ENCODE data around the gene CDK3. TPM values are rescaled to one million over a fixed set of nuclear protein-coding genes. Genes with fewer than 3 reads are reported as not detected.
"Not testable (repeated sequence)": the region's sequence is repeated elsewhere in the genome, so short reads cannot be mapped to it uniquely, and the experiment has no call there.

CDK3 gene
- total RNA-seq, 2 experiments from 2014 or later: 4.9 to 5.5 TPM

GRCh38 chr17:76036497-76037261 lies 36.0 kb downstream of the CDK3 start:
- H3K9me3 Mint-ChIP-seq: no peaks in the 10 kb centered on the region
- H3K27me3 Mint-ChIP-seq: no peaks in the 10 kb centered on the region
- H3K36me3 Mint-ChIP-seq: peaks cover 12% of the 10 kb centered on the region
- no peak overlapping the region for H3K27ac Mint-ChIP-seq
- DNase-seq: no peak
- peaks cover 12% of the 10 kb centered on the region for H3K4me1 Mint-ChIP-seq
- H3K4me3 Mint-ChIP-seq: no peak overlapping the region

- peaks cover 10% of the 10 kb centered on the region for H3K4me1 Mint-ChIP-seq
- H3K27ac Mint-ChIP-seq: peak overlapping the region; percentile 59
Measured at GRCh38 chr17:76038050-76038449, 37.4 kb downstream of the CDK3 start.

GRCh38 chr17:76039121-76039520 lies 38.5 kb downstream of the CDK3 start:
- H3K27me3 Mint-ChIP-seq: no peaks in the 10 kb centered on the region
- H3K4me1 Mint-ChIP-seq: peaks cover 6% of the 10 kb centered on the region
- H3K27ac Mint-ChIP-seq: peak overlapping the region; percentile 17
- H3K36me3 Mint-ChIP-seq: peaks cover 20% of the 10 kb centered on the region
- DNase-seq: no peak
- H3K4me3 Mint-ChIP-seq: no peak overlapping the region
- H3K9me3 Mint-ChIP-seq: no peaks in the 10 kb centered on the region

More at GRCh38 chr17:76038050-76038449, 37.4 kb downstream of the CDK3 start:
- Mint-ChIP-seq H3K9me3 (no peaks in the 10 kb centered on the region), H3K27me3 (no peaks in the 10 kb centered on the region), H3K4me3 (no peak overlapping the region), H3K36me3 (peaks cover 14% of the 10 kb centered on the region)
- no peak for DNase-seq

GRCh38 chr17:76040376-76040775 lies 39.7 kb downstream of the CDK3 start:
- no peak overlapping the region for H3K27ac Mint-ChIP-seq
- no peaks in the 10 kb centered on the region for H3K27me3 Mint-ChIP-seq
- H3K4me1 Mint-ChIP-seq: peaks cover 4% of the 10 kb centered on the region
- no peak for DNase-seq
- H3K36me3 Mint-ChIP-seq: peaks cover 25% of the 10 kb centered on the region
- no peaks in the 10 kb centered on the region for H3K9me3 Mint-ChIP-seq
- H3K4me3 Mint-ChIP-seq: no peak overlapping the region

- not testable (repeated sequence) for H3K4me3 Mint-ChIP-seq, H3K4me1 Mint-ChIP-seq, H3K27me3 Mint-ChIP-seq, DNase-seq, H3K27ac Mint-ChIP-seq, H3K9me3 Mint-ChIP-seq
- H3K36me3 Mint-ChIP-seq: peaks cover 26% of the 10 kb centered on the region
Measured at GRCh38 chr17:76042868-76043267, 42.2 kb downstream of the CDK3 start.

GRCh38 chr17:76044475-76045007 lies 43.9 kb downstream of the CDK3 start:
- not testable (repeated sequence) for H3K27ac Mint-ChIP-seq, H3K27me3 Mint-ChIP-seq, H3K4me3 Mint-ChIP-seq, DNase-seq, H3K4me1 Mint-ChIP-seq, H3K9me3 Mint-ChIP-seq
- H3K36me3 Mint-ChIP-seq: peaks cover 33% of the 10 kb centered on the region

GRCh38 chr17:76046064-76046463 lies 45.4 kb downstream of the CDK3 start:
- H3K36me3 Mint-ChIP-seq: peaks cover 33% of the 10 kb centered on the region
- H3K27me3 Mint-ChIP-seq: no peaks in the 10 kb centered on the region
- peaks cover 6% of the 10 kb centered on the region for H3K4me1 Mint-ChIP-seq
- H3K27ac Mint-ChIP-seq: no peak overlapping the region
- DNase-seq: no peak
- no peaks in the 10 kb centered on the region for H3K9me3 Mint-ChIP-seq
- H3K4me3 Mint-ChIP-seq: no peak overlapping the region

GRCh38 chr17:76048025-76048605 lies 47.5 kb downstream of the CDK3 start:
- Mint-ChIP-seq H3K27me3 (no peaks in the 10 kb centered on the region), H3K4me3 (no peak overlapping the region), H3K9me3 (no peaks in the 10 kb centered on the region), H3K4me1 (peaks cover 6% of the 10 kb centered on the region), H3K27ac (peak overlapping the region; percentile 47), H3K36me3 (peaks cover 31% of the 10 kb centered on the region)
- DNase-seq: no peak

- no peak overlapping the region for H3K4me3 Mint-ChIP-seq
- H3K27me3 Mint-ChIP-seq: no peaks in the 10 kb centered on the region
- H3K27ac Mint-ChIP-seq: peak overlapping the region; percentile 21
- DNase-seq: no peak
- peaks cover 9% of the 10 kb centered on the region for H3K4me1 Mint-ChIP-seq
- H3K36me3 Mint-ChIP-seq: peaks cover 28% of the 10 kb centered on the region
- no peaks in the 10 kb centered on the region for H3K9me3 Mint-ChIP-seq
Measured at GRCh38 chr17:76048711-76049110, 48.1 kb downstream of the CDK3 start.

GRCh38 chr17:76049239-76049638 lies 48.6 kb downstream of the CDK3 start:
- no peak overlapping the region for H3K4me3 Mint-ChIP-seq
- H3K27ac Mint-ChIP-seq: peak overlapping the region; percentile 21
- peaks cover 14% of the 10 kb centered on the region for H3K4me1 Mint-ChIP-seq
- no peaks in the 10 kb centered on the region for H3K9me3 Mint-ChIP-seq
- no peak for DNase-seq
- peaks cover 24% of the 10 kb centered on the region for H3K36me3 Mint-ChIP-seq
- no peaks in the 10 kb centered on the region for H3K27me3 Mint-ChIP-seq

GRCh38 chr17:76049836-76050537 lies 49.3 kb downstream of the CDK3 start:
- no peak for DNase-seq
- H3K36me3 Mint-ChIP-seq: peaks cover 21% of the 10 kb centered on the region

GRCh38 chr17:76050538-76051467 lies 50.1 kb downstream of the CDK3 start:
- no peak for DNase-seq
- H3K9me3 Mint-ChIP-seq: no peaks in the 10 kb centered on the region
- H3K36me3 Mint-ChIP-seq: peaks cover 18% of the 10 kb centered on the region
- H3K27me3 Mint-ChIP-seq: no peaks in the 10 kb centered on the region
- no peak overlapping the region for H3K27ac Mint-ChIP-seq
- H3K4me3 Mint-ChIP-seq: no peak overlapping the region
- H3K4me1 Mint-ChIP-seq: peaks cover 14% of the 10 kb centered on the region

More at GRCh38 chr17:76049836-76050537, 49.3 kb downstream of the CDK3 start:
- Mint-ChIP-seq H3K27ac (peak overlapping the region; percentile 46), H3K9me3 (no peaks in the 10 kb centered on the region), H3K27me3 (no peaks in the 10 kb centered on the region), H3K4me3 (no peak overlapping the region), H3K4me1 (peaks cover 14% of the 10 kb centered on the region)

- no peaks in the 10 kb centered on the region for H3K27me3 Mint-ChIP-seq
- H3K4me3 Mint-ChIP-seq: no peak overlapping the region
- H3K27ac Mint-ChIP-seq: no peak overlapping the region
- H3K9me3 Mint-ChIP-seq: no peaks in the 10 kb centered on the region
- peaks cover 14% of the 10 kb centered on the region for H3K4me1 Mint-ChIP-seq
- H3K36me3 Mint-ChIP-seq: peaks cover 22% of the 10 kb centered on the region
- DNase-seq: no peak
Measured at GRCh38 chr17:76051561-76051960, 50.9 kb downstream of the CDK3 start.

Data from activated naive CD8-positive, alpha-beta T cell treated with anti-CD3 and anti-CD28 coated beads for 36 hours (primary cell).